GM20000 (cell line): ENCODE data around the gene CD44.
A peak's percentile ranks its signal among the peaks of the same experiment; 100 is the strongest.

Source experiments
- DNase-seq: peaks from one replicate; pipeline ENCODE4 v3.0.0; 2012; ENCODE audit warnings: low spot score
- CTCF ChIP-seq: IDR thresholded peaks from 2 replicates; pipeline ENCODE4 v1.5.1; 2012; ENCODE audit warnings: mild to moderate bottlenecking, control low read depth; ENCODE audit errors: extremely low read depth, missing control alignments

Gene CD44

GRCh38 chr11:35165423-35166368 lies 26.7 kb downstream of the CD44 start:
- DNase-seq, result peak; percentile 83
- TF ChIP-seq CTCF, result no peak

DNA sequence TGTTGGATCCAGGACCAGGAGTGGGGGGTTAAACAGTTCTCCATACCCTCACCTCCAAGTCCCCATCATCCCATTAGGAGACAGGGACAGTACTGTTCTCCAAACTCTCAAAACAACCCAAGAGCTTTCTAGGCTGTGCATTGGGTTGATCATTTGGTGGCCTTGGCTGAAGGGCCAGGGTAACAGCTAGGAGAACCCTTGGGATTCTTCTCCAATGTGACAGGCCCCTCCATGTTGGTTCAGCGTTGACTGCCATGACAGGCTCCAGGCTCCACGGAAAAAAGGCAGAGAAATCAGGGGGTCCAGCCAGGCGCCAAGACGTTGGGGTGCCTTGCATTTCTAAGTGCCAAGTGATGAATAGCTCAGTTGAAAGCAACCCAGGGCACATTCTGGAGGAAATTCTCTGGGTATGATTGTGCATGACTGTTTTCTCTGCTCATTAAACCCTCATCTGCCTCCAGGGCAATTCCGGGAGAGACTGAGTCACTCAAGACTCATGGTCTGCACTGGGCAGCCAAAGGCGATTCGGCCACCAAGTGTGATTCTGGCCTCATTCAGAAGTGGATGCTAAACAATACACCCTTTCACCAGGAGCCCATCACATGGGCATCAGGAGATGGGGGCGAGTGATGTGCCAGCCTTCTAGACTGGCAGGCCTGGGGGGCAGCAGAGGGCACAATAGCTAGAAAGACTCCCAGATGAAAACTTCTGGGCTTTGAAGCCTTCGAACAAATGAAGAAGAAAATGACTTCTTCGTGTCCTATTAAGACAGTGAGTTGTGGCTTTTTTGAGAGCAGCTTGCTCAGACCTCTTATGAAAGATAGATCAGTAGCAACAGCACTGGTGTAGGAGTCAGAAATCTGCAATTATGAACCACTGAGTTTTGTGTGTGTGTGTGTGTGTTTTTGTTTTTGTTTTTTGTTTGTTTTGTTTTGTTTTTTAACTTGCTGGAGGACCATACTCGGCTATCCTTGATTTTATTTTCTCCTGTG lies 27.7 kb downstream of the CD44 start:
- DNase-seq, result no peak
- no peak for TF ChIP-seq CTCF

GRCh38 chr11:35167426-35167954 lies 28.5 kb downstream of the CD44 start:
- no peak for DNase-seq
- TF ChIP-seq CTCF, result no peak

DNA sequence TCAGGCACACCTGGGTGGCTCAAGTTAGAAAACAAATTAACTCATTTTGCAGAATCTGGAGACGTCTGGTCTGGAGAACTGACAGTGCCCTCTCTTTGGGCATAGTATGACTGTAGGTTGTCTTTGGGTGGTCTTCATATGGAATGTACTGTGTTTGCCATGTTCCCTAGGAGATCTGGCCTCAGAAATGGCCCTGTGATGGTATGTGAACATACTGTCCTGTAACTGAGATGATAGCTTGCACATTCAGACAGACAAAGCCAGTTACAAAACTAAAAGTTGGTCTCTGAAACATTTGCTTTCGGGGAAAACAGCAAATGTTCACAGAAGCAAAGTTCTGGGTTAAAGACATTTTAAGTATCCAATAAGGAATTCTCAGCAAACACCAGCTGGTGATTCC lies 29.7 kb downstream of the CD44 start:
- no peak for DNase-seq

GRCh38 chr11:35169112-35169511 lies 30.1 kb downstream of the CD44 start:
- no peak for DNase-seq
- no peak for TF ChIP-seq CTCF

More for the DNA sequence above, 29.7 kb downstream of the CD44 start:
- no peak for TF ChIP-seq CTCF

DNA sequence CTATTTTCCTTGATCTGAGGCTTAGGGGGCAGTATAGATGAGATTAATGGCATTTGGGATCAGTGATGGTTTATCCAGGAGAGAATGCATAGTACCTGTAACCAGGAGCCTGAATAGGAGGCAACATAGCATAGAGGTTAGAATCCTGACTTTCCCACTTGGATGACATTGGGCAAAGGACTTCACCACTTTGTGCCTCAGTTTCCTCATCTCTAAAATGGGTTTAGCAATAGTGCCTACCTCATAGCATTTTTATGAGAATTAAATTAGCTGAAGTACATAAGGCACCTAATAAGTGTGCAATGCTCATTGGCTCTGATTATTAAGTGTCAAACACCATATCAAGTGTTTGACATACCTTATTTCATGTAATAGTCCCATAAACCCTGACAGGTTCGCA lies 30.8 kb downstream of the CD44 start:
- TF ChIP-seq CTCF, result no peak
- DNase-seq, result no peak
